GM12801 (cell line): ENCODE measurements around the gene ST8SIA5.

Experiments
- CTCF ChIP-seq: IDR thresholded peaks from one replicate; pipeline ENCODE4 v1.5.1; 2011; ENCODE audit warnings: control low read depth; ENCODE audit not compliant: insufficient read length; ENCODE audit errors: extremely low read depth

ST8SIA5 gene

GRCh38 chr18:46630991-46631390 lies 125.9 kb downstream of the ST8SIA5 start:
- TF ChIP-seq CTCF = no peak

- TF ChIP-seq CTCF = no peak
Measured at GRCh38 chr18:46630160-46630559, 126.7 kb downstream of the ST8SIA5 start.

DNA sequence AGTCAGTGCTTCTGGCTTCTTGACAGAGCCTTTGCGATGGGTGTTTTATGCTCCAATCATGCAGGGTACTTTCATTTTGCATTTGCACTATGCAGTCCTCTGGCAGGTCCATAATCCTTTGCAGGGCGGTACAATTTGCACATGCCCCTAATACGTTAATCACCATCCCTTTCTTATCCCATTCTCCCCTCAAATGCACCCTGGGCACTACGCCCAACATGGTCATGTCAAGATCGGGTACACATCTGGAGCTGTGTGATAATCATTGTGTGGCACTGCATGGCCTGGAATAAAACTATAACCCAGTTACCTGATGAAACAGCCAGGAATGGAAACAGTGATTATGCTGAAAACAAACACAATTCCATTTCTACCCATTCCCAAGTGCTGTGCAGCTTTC lies 127.5 kb downstream of the ST8SIA5 start:
- TF ChIP-seq CTCF = no peak

DNA sequence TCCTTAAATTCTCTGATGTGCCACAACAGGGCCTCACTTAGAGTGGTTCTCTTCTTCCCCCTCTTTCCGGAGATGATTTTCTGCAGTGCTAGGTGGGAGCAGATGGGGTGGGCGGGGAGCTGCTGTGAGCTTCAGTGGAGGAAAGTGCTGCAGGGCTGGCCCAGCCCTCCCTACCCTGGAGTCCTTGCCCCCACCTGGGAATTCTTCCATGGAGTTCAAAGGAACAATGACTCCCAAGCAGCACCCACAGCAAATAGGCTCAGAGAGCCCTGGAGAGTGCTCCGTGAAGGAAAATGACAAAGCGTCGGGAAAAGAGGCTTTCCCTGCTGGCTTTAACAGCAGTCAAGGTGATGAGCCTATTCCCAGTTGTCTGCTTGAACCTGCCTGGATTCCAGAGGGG lies 128.6 kb downstream of the ST8SIA5 start:
- TF ChIP-seq CTCF = no peak

DNA sequence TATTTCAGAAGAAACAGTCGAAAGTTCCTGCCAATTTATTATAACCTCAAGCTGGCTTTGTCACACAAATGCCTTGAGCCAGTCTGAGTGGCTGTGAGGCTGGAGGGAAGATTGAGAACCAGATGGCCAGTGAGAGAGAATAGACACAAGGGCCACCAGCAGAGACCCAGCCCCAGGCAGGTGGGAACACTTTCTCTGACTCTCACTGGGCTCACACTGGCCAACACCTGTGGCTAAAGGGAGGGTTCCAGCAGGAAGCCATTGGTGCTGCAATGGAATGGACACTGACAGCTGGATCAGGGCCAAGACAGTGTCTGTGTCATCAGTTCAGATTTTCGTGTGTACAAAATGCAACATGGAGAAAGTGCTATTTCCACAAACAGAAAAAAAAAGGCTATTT lies 129.7 kb downstream of the ST8SIA5 start:
- TF ChIP-seq CTCF = no peak

GRCh38 chr18:46625069-46625468 lies 131.8 kb downstream of the ST8SIA5 start:
- TF ChIP-seq CTCF = no peak

GRCh38 chr18:46624127-46624526 lies 132.7 kb downstream of the ST8SIA5 start:
- TF ChIP-seq CTCF = no peak

DNA sequence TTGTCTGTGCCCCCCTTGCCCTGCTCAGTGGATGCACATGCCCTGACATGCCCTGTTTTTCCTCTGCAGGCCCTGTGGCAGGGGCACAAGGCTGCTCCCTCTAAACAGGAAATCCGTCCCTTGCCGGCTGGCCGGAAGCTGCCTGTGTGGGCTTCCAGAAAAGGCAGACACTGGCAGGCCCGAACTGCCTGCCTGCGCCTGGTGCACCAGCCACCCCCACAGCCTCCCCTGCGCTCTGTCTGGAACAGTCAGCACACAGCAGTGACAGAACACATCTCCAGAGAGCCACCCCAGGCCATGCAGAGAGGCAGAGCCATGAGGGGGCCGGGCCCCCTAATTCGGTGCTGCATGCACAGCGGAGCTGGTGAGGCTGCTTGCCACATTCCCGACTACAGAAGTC lies 133.3 kb downstream of the ST8SIA5 start:
- TF ChIP-seq CTCF = no peak
